ENCODE data around the gene PIP4K2A. TPM values are rescaled to one million over a fixed set of nuclear protein-coding genes. Genes with fewer than 3 reads are reported as not detected.

The PIP4K2A gene
- total RNA-seq, 2 donors from 2014 or later = 15.0 to 17.8 TPM

- no peak overlapping the region for H3K4me3 ChIP-seq (ENCODE audit: low read length)
- no peak overlapping the region for H3K9ac ChIP-seq (ENCODE audit: extremely low read depth, low read length, poor library complexity, severe bottlenecking)
- no peaks in the 10 kb centered on the region for H3K9me3 ChIP-seq (ENCODE audit: control insufficient read depth, low read length)
- 64 to 71% methylated on average over 2 to 3 of the region's 4 CpGs for WGBS, 2 experiments (ENCODE audit: insufficient coverage in 1 of 2, insufficient read length in 1 of 2)
- DNase-seq = no peak
- Mint-ChIP-seq H3K36me3 (ENCODE audit: low read depth) (peaks cover 15% of the 10 kb centered on the region), H3K4me3 (no peak overlapping the region), H3K27ac (no peak overlapping the region), H3K27me3 (ENCODE audit: insufficient read depth) (no peaks in the 10 kb centered on the region), H3K9me3 (no peaks in the 10 kb centered on the region), H3K4me1 (peaks cover 7% of the 10 kb centered on the region)
- no peaks in the 10 kb centered on the region for H3K27me3 ChIP-seq (ENCODE audit: control insufficient read depth, insufficient read depth, low read length, poor library complexity, severe bottlenecking)
- H3K27ac ChIP-seq (ENCODE audit: low read depth, low read length) = no peak overlapping the region
- H3K4me1 ChIP-seq (ENCODE audit: control insufficient read depth, insufficient read depth, low read length) = no peaks in the 10 kb centered on the region
- no peaks in the 10 kb centered on the region for H3K36me3 ChIP-seq (ENCODE audit: control insufficient read depth, insufficient read depth, low read length)
- TF ChIP-seq, protein P1, sequence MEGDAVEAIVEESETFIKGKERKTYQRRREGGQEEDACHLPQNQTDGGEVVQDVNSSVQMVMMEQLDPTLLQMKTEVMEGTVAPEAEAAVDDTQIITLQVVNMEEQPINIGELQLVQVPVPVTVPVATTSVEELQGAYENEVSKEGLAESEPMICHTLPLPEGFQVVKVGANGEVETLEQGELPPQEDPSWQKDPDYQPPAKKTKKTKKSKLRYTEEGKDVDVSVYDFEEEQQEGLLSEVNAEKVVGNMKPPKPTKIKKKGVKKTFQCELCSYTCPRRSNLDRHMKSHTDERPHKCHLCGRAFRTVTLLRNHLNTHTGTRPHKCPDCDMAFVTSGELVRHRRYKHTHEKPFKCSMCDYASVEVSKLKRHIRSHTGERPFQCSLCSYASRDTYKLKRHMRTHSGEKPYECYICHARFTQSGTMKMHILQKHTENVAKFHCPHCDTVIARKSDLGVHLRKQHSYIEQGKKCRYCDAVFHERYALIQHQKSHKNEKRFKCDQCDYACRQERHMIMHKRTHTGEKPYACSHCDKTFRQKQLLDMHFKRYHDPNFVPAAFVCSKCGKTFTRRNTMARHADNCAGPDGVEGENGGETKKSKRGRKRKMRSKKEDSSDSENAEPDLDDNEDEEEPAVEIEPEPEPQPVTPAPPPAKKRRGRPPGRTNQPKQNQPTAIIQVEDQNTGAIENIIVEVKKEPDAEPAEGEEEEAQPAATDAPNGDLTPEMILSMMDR (conservative IDR thresholded peaks at IDR 0.05) = no peak
Measured at GRCh38 chr10:22605168-22605567, 109.2 kb downstream of the PIP4K2A start.

GRCh38 chr10:22604344-22605126 lies 109.8 kb downstream of the PIP4K2A start:
- Histone ChIP-seq H3K9ac (ENCODE audit: extremely low read depth, low read length, poor library complexity, severe bottlenecking) (no peak overlapping the region), H3K27ac (ENCODE audit: low read depth, low read length) (no peak overlapping the region), H3K4me3 (ENCODE audit: low read length) (no peak overlapping the region), H3K4me1 (ENCODE audit: control insufficient read depth, insufficient read depth, low read length) (no peaks in the 10 kb centered on the region), H3K9me3 (ENCODE audit: control insufficient read depth, low read length) (no peaks in the 10 kb centered on the region), H3K36me3 (ENCODE audit: control insufficient read depth, insufficient read depth, low read length) (no peaks in the 10 kb centered on the region), H3K27me3 (ENCODE audit: control insufficient read depth, insufficient read depth, low read length, poor library complexity, severe bottlenecking) (no peaks in the 10 kb centered on the region)
- no peak overlapping the region for H3K4me3 Mint-ChIP-seq
- H3K27ac Mint-ChIP-seq = no peak overlapping the region
- WGBS, 2 experiments (ENCODE audit: insufficient coverage in 1 of 2, insufficient read length in 1 of 2) = 84 to 87% methylated on average over 13 to 15 of the region's 15 CpGs
- no peaks in the 10 kb centered on the region for H3K9me3 Mint-ChIP-seq
- H3K4me1 Mint-ChIP-seq = peaks cover 6% of the 10 kb centered on the region
- peaks cover 10% of the 10 kb centered on the region for H3K36me3 Mint-ChIP-seq (ENCODE audit: low read depth)
- no peaks in the 10 kb centered on the region for H3K27me3 Mint-ChIP-seq (ENCODE audit: insufficient read depth)
- no peak for DNase-seq
- TF ChIP-seq, protein P1 (conservative IDR thresholded peaks at IDR 0.05) = no peak

GRCh38 chr10:22603581-22603980 lies 110.8 kb downstream of the PIP4K2A start:
- H3K27ac ChIP-seq (ENCODE audit: low read depth, low read length) = no peak overlapping the region
- Mint-ChIP-seq H3K27me3 (ENCODE audit: insufficient read depth) (no peaks in the 10 kb centered on the region), H3K4me3 (no peak overlapping the region), H3K36me3 (ENCODE audit: low read depth) (peaks cover 5% of the 10 kb centered on the region), H3K9me3 (no peaks in the 10 kb centered on the region), H3K27ac (no peak overlapping the region), H3K4me1 (peaks cover 7% of the 10 kb centered on the region)
- TF ChIP-seq, protein P1 (conservative IDR thresholded peaks at IDR 0.05) = no peak
- no peaks in the 10 kb centered on the region for H3K4me1 ChIP-seq (ENCODE audit: control insufficient read depth, insufficient read depth, low read length)
- H3K27me3 ChIP-seq (ENCODE audit: control insufficient read depth, insufficient read depth, low read length, poor library complexity, severe bottlenecking) = no peaks in the 10 kb centered on the region
- no peaks in the 10 kb centered on the region for H3K9me3 ChIP-seq (ENCODE audit: control insufficient read depth, low read length)
- 88% methylated on average over 3 of the region's 3 CpGs; no CpG with 5 or more reads in 1 of the 2 experiments for WGBS, 2 experiments (ENCODE audit: insufficient coverage in 1 of 2, insufficient read length in 1 of 2)
- no peak overlapping the region for H3K9ac ChIP-seq (ENCODE audit: extremely low read depth, low read length, poor library complexity, severe bottlenecking)
- no peak overlapping the region for H3K4me3 ChIP-seq (ENCODE audit: low read length)
- DNase-seq = no peak
- H3K36me3 ChIP-seq (ENCODE audit: control insufficient read depth, insufficient read depth, low read length) = no peaks in the 10 kb centered on the region
